GM19372 (cell line): ENCODE data around the gene KRT85.
A peak's percentile ranks its signal among the peaks of the same experiment; 100 is the strongest.

ENCODE experiments used
- ATAC-seq: cut with Tn5 transposase; IDR thresholded peaks from one replicate; pipeline ENCODE4 v1.9.1; 2021; ENCODE audit warnings: mild to moderate bottlenecking, low read depth, moderate library complexity; ENCODE audit not compliant: unreplicated experiment

The KRT85 gene

GRCh38 chr12:52369211-52369610, 1.9 kb upstream of the KRT85 start:
- no peak for ATAC-seq

GRCh38 chr12:52368508-52368907, 1.2 kb upstream of the KRT85 start:
- ATAC-seq: no peak

GRCh38 chr12:52367876-52368275, 595 bp upstream of the KRT85 start:
- ATAC-seq: no peak

GRCh38 chr12:52364901-52365489, 2.3 kb downstream of the KRT85 start:
- no peak for ATAC-seq

- ATAC-seq: no peak
Observed at GRCh38 chr12:52364061-52364460, 3.2 kb downstream of the KRT85 start.

- ATAC-seq: no peak
Observed at GRCh38 chr12:52363111-52363679, 4.1 kb downstream of the KRT85 start.

GRCh38 chr12:52362118-52362726, 5.1 kb downstream of the KRT85 start:
- no peak for ATAC-seq

- no peak for ATAC-seq
Observed at GRCh38 chr12:52361553-52361952, 5.7 kb downstream of the KRT85 start.

GRCh38 chr12:52360663-52361271, 6.5 kb downstream of the KRT85 start:
- ATAC-seq: no peak

- no peak for ATAC-seq
Observed at GRCh38 chr12:52360106-52360662, 7.1 kb downstream of the KRT85 start.

GRCh38 chr12:52359621-52360061, 7.6 kb downstream of the KRT85 start:
- no peak for ATAC-seq

- ATAC-seq: peak; percentile 89
Observed at GRCh38 chr12:52358575-52359350, 8.5 kb downstream of the KRT85 start.

GRCh38 chr12:52356762-52357580, 10.3 kb downstream of the KRT85 start:
- ATAC-seq: no peak

GRCh38 chr12:52356031-52356761, 11.1 kb downstream of the KRT85 start:
- ATAC-seq: no peak

GRCh38 chr12:52355176-52355575, 12.1 kb downstream of the KRT85 start:
- ATAC-seq: no peak

GRCh38 chr12:52354200-52354599, 13.1 kb downstream of the KRT85 start:
- no peak for ATAC-seq

- no peak for ATAC-seq
Observed at GRCh38 chr12:52353766-52354165, 13.5 kb downstream of the KRT85 start.

GRCh38 chr12:52352951-52353350, 14.3 kb downstream of the KRT85 start:
- no peak for ATAC-seq
